K562 (cell line): ENCODE results near the gene IFT122. TPM values are rescaled to one million over a fixed set of nuclear protein-coding genes. Genes with fewer than 3 reads are reported as not detected.

Source experiments
- CHAMP1 ChIP-seq: fragments of 450-650 bp; IDR thresholded peaks from 2 replicates; pipeline ENCODE4 v1.6.1; 2016; ENCODE audit warnings: mild to moderate bottlenecking
- FOXP1 ChIP-seq: sonication (generic); formaldehyde crosslinking; IDR thresholded peaks from 2 replicates; pipeline ENCODE4 v1.8.0; 2022; ENCODE audit warnings: mild to moderate bottlenecking, missing genetic modification reagents
- HNRNPK ChIP-seq: fragments of 200-400 bp; formaldehyde crosslinking; IDR thresholded peaks from one replicate; pipeline ENCODE4 v1.6.1; 2018; ENCODE audit warnings: mild to moderate bottlenecking, low read depth, low read length; ENCODE audit not compliant: poor library complexity, severe bottlenecking
- L3MBTL2 ChIP-seq: fragments of 450-650 bp; IDR thresholded peaks from 2 replicates; pipeline ENCODE4 v1.6.1; 2016; ENCODE audit warnings: mild to moderate bottlenecking, moderate library complexity
- LCOR ChIP-seq: sonication (generic); formaldehyde crosslinking; IDR thresholded peaks from 2 replicates; pipeline ENCODE4 v1.8.0; 2022; ENCODE audit warnings: mild to moderate bottlenecking, missing genetic modification reagents
- MEF2D ChIP-seq: conservative IDR thresholded peaks from 2 replicates; pipeline ENCODE4 v1.6.1; 2016; ENCODE audit warnings: low read depth, missing genetic modification characterization, missing compliant biosample characterization
- PATZ1 ChIP-seq: fragments of 250-450 bp; sonication (Bioruptor Pico); IDR thresholded peaks from 2 replicates; pipeline ENCODE4 v1.5.0; 2020; ENCODE audit warnings: mild to moderate bottlenecking, borderline replicate concordance
- PHF20 ChIP-seq: fragments of 450-650 bp; IDR thresholded peaks from 2 replicates; pipeline ENCODE4 v1.6.1; 2018; ENCODE audit not compliant: partially characterized antibody
- RREB1 ChIP-seq: fragments of 250-450 bp; sonication (Bioruptor Pico); IDR thresholded peaks from 2 replicates; pipeline ENCODE4 v1.4.0; 2020
- ZFP91 ChIP-seq: sonication (generic); formaldehyde crosslinking; IDR thresholded peaks from 2 replicates; pipeline ENCODE4 v1.8.0; 2022; ENCODE audit warnings: mild to moderate bottlenecking, missing genetic modification reagents
- ZNF592 ChIP-seq: fragments of 450-650 bp; IDR thresholded peaks from 2 replicates; pipeline ENCODE4 v1.6.1; 2017; ENCODE audit warnings: antibody characterized with exemption, mild to moderate bottlenecking
- polyA plus RNA-seq, 8 experiments: library from polyadenylated mRNA; depleted of rRNA in 4 of 8; stranded (reverse) in 5 of 8; unstranded in 3 of 8; fragments of >200 nt; fragmentation: Nextera tagmentation in 2 of 8; fragmentation: Illumina TruSeq in 1 of 8; extraction: Ambion mirVana in 2 of 8; extraction: Trizol in 1 of 8; gene quantifications; 2 replicates each; pipeline versions ENCODE4 v1.2.1 to v1.2.3, GENCODE V29; 2011 to 2014; ENCODE audit warnings: inconsistent platforms in 1 of 8, missing spikeins in 1 of 8
- total RNA-seq, 7 experiments: library from RNA; depleted of rRNA in 6 of 7; stranded (reverse); fragments of >200 nt in 6 of 7; fragmentation: Illumina TruSeq in 2 of 7; extraction: Trizol in 2 of 7; gene quantifications; 2 replicates each; pipeline versions ENCODE4 v1.2.1 to v1.2.3, GENCODE V29; 2011 to 2021; ENCODE audit warnings: low replicate concordance in 1 of 7

IFT122 gene
- total and polyA plus RNA-seq, 9 of the 15 experiments (the other 6 are each of a cell fraction or from before 2014, with no cell fraction given): 2.4 to 11.5 (median 7.7) TPM

- TF ChIP-seq L3MBTL2 (no peak), ZNF592 (no peak), CHAMP1 (no peak), LCOR (CRISPR knock-in tag) (no peak; the same call in 1 of the 2 replicates), PATZ1 (CRISPR knock-in tag) (no peak), ZFP91 (CRISPR knock-in tag) (no peak), MEF2D (no peak), PHF20 (no peak), HNRNPK (no peak), RREB1 (CRISPR knock-in tag) (no peak), FOXP1 (no peak)
These were observed 40.1 kb upstream of the IFT122 start (continued) for GRCh38 chr3:129399895-129400357.
